Neural progenitor cell (in vitro differentiated cells): ENCODE results near the gene SELENBP1. TPM values are rescaled to one million over a fixed set of nuclear protein-coding genes. Genes with fewer than 3 reads are reported as not detected.
A peak's percentile ranks its signal among the peaks of the same experiment; 100 is the strongest.

Experiments
- DNase-seq: peaks from one replicate; pipeline ENCODE4 v3.0.0-alpha.2; 2016; ENCODE audit warnings: low spot score
- H2AFZ ChIP-seq: fragments of 200-600 bp; sonication (generic); replicated peaks from 2 replicates; pipeline ENCODE4 v1.6.1; 2016; ENCODE audit warnings: antibody characterized with exemption
- H3F3A ChIP-seq: fragments of 200-600 bp; sonication (generic); 2 replicates; pipeline ENCODE4 v1.6.1; 2016; ENCODE audit warnings: antibody characterized with exemption, low read depth
- H3K27ac ChIP-seq: fragments of 200-600 bp; sonication (generic); 2 replicates; pipeline ENCODE4 v1.5.1; 2016; ENCODE audit warnings: mild to moderate bottlenecking
- H3K27me3 ChIP-seq: fragments of 200-600 bp; sonication (generic); 2 replicates; pipeline ENCODE4 v1.6.1; 2016; ENCODE audit warnings: mild to moderate bottlenecking, moderate library complexity
- H3K36me3 ChIP-seq: fragments of 200-600 bp; sonication (generic); 2 replicates; pipeline ENCODE4 v1.5.1; 2016
- H3K4me1 ChIP-seq: fragments of 200-600 bp; sonication (generic); 2 replicates; pipeline ENCODE4 v1.6.1; 2016; ENCODE audit warnings: mixed run types
- H3K4me2 ChIP-seq: fragments of 200-600 bp; sonication (generic); 2 replicates; pipeline ENCODE4 v1.6.1; 2016
- H3K4me3 ChIP-seq: fragments of 200-600 bp; sonication (generic); 2 replicates; pipeline ENCODE4 v1.5.1; 2016
- H3K79me2 ChIP-seq: fragments of 200-600 bp; sonication (generic); 2 replicates; pipeline ENCODE4 v1.6.1; 2016; ENCODE audit warnings: low read depth
- H3K9ac ChIP-seq: fragments of 200-600 bp; sonication (generic); 2 replicates; pipeline ENCODE4 v1.6.1; 2016
- H3K9me3 ChIP-seq: fragments of 200-600 bp; sonication (generic); 2 replicates; pipeline ENCODE4 v1.5.1; 2016; ENCODE audit warnings: low read depth
- H4K20me1 ChIP-seq: fragments of 200-600 bp; sonication (generic); 2 replicates; pipeline ENCODE4 v1.6.1; 2016; ENCODE audit warnings: low read depth
- H3K27ac Mint-ChIP-seq: 3 replicates; pipeline ENCODE4 v1.8.0; 2021; ENCODE audit warnings: mixed read lengths
- H3K27me3 Mint-ChIP-seq: 2 replicates; pipeline ENCODE4 v1.8.0; 2022; ENCODE audit warnings: low read depth, mild to moderate bottlenecking, inconsistent platforms, moderate library complexity, mixed read lengths; ENCODE audit not compliant: insufficient read depth
- H3K36me3 Mint-ChIP-seq: 3 replicates; pipeline ENCODE4 v1.8.0; 2021; ENCODE audit warnings: mixed read lengths
- H3K4me1 Mint-ChIP-seq: 3 replicates; pipeline ENCODE4 v1.8.0; 2021; ENCODE audit warnings: mixed read lengths
- H3K4me3 Mint-ChIP-seq: 3 replicates; pipeline ENCODE4 v1.8.0; 2021; ENCODE audit warnings: mild to moderate bottlenecking, moderate library complexity, mixed read lengths
- H3K9me3 Mint-ChIP-seq: 3 replicates; pipeline ENCODE4 v1.8.0; 2020; ENCODE audit warnings: mixed read lengths
- EZH2 ChIP-seq: fragments of 200-600 bp; sonication (generic); IDR thresholded peaks from 2 replicates; pipeline ENCODE4 v1.6.1; 2017; ENCODE audit warnings: antibody characterized with exemption, mild to moderate bottlenecking, moderate library complexity
- EZH2phosphoT487 ChIP-seq: fragments of 200-600 bp; sonication (generic); IDR thresholded peaks from 2 replicates; pipeline ENCODE4 v1.6.1; 2017; ENCODE audit warnings: antibody characterized with exemption
- total RNA-seq: library from RNA; depleted of rRNA; stranded (reverse); fragments of >200 nt; gene quantifications from 2 replicates; pipeline ENCODE4 v1.2.3, GENCODE V29; 2015; ENCODE audit warnings: low replicate concordance
- TF ChIP-seq, protein P1 (sequence below): fragments of 200-600 bp; sonication (generic); IDR thresholded peaks from 2 replicates; pipeline ENCODE4 v1.5.1; 2017; ENCODE audit warnings: antibody characterized with exemption, mild to moderate bottlenecking

SELENBP1 gene
- total RNA-seq, 1 donor from 2014 or later = 38.5 TPM

DNA sequence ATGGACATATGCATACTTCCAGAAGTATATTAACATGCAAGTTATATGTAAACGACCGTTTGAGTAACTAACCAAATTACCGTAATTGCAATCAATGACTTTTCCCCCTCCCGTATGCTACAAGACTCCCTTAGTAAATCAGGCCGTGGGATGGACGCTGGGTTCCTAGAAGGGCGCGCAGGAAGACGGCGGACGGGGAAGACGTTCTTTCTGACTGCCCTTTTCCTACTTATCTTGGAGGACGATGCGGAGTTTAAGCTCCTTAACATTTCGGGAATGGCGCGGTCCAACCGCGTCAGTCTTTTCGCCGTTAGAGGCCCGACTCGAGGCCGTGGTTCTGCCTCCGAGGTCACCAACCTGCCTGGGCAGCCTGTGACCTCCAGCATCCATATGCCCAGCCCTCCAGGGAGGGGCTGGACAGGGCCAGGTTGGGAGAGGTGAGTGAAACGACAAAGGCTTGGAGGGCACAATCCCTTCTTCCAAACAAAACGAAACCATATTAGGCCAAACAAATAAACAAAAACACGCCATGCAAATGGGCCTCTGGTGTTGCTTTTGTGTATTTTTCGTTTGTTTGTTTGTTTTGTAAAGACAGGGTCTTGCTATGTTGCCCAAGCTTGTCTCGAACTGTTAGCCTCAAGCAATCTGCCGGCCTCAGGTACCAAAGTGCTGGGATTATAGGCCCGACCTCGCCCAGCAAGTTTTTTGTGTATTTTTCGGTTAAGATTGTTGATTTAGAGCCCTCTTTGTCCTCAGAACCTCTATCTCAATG is 44.4 kb downstream of the SELENBP1 start:
- peak overlapping the region; percentile 92 for H3K4me3 Mint-ChIP-seq
- no peaks in the 10 kb centered on the region for H3K9me3 Mint-ChIP-seq
- DNase-seq = peak; percentile 70
- Histone ChIP-seq H3K36me3 (no peaks in the 10 kb centered on the region), H3K9ac (peak overlapping the region; percentile 49), H3K4me2 (peak overlapping the region; percentile 86), H4K20me1 (no peaks in the 10 kb centered on the region), H3K27me3 (no peaks in the 10 kb centered on the region), H3K4me3 (peak overlapping the region; percentile 64), H3K27ac (peak overlapping the region; percentile 14), H3K4me1 (peaks cover 10% of the 10 kb centered on the region), H3K9me3 (no peaks in the 10 kb centered on the region), H3F3A (peaks cover 14% of the 10 kb centered on the region), H2AFZ (peak overlapping the region; percentile 90), H3K79me2 (peaks cover 29% of the 10 kb centered on the region)
- H3K36me3 Mint-ChIP-seq = peaks cover 5% of the 10 kb centered on the region
- TF ChIP-seq EZH2phosphoT487 (no peak), EZH2 (no peak)
- TF ChIP-seq, protein P1, sequence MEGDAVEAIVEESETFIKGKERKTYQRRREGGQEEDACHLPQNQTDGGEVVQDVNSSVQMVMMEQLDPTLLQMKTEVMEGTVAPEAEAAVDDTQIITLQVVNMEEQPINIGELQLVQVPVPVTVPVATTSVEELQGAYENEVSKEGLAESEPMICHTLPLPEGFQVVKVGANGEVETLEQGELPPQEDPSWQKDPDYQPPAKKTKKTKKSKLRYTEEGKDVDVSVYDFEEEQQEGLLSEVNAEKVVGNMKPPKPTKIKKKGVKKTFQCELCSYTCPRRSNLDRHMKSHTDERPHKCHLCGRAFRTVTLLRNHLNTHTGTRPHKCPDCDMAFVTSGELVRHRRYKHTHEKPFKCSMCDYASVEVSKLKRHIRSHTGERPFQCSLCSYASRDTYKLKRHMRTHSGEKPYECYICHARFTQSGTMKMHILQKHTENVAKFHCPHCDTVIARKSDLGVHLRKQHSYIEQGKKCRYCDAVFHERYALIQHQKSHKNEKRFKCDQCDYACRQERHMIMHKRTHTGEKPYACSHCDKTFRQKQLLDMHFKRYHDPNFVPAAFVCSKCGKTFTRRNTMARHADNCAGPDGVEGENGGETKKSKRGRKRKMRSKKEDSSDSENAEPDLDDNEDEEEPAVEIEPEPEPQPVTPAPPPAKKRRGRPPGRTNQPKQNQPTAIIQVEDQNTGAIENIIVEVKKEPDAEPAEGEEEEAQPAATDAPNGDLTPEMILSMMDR = no peak
- H3K27me3 Mint-ChIP-seq = peaks cover 4% of the 10 kb centered on the region
- H3K27ac Mint-ChIP-seq = peak overlapping the region; percentile 100
- peaks cover 22% of the 10 kb centered on the region for H3K4me1 Mint-ChIP-seq

DNA sequence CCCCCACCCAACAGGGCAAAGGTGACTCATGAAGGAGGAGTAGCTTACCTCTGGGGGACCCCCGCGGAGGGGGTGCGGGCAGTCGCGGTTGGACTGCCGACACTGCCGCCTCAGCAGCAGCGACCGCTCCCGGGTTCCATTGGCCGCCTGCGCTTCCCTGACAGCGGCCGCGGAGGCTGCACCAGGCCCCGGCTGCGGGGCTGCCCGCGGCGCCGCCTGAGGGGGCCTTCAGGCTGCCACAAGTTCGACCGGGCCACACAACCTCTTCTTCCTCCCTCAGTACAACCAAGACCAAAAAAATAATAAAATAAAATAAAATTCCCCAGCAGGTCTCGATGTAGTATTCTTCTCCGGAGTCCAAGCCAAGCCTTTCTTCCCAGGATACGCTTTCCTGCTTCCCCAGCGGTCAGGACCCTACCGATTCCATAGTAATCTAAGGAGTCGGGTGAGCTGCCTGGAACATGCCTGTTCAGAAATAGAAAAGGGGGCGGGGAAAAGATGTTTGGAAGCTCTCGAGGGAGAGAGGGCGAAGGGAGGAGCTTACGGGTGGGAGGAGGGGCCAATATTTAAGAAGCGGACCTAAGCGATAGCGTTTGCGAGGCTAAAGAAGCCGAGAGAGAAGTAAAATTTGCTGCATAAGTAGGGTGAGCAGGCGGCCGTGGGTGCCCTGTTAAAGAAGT is 45.1 kb downstream of the SELENBP1 start, which contains the start of gene PI4KB:
TSS of gene PI4KB (minus strand) at position 194 of the 680 bp plus-strand sequence. CDS start 10,935 bp downstream, outside the sequence.
- Mint-ChIP-seq H3K36me3 (peaks cover 8% of the 10 kb centered on the region), H3K27me3 (peaks cover 4% of the 10 kb centered on the region), H3K4me1 (peaks cover 22% of the 10 kb centered on the region), H3K27ac (peak within 1 kb of the TSS; percentile 100), H3K4me3 (peak within 1 kb of the TSS; percentile 92), H3K9me3 (no peaks in the 10 kb centered on the region)
- no peak for TF ChIP-seq EZH2
- no peak for TF ChIP-seq EZH2phosphoT487
- TF ChIP-seq, protein P1 = no peak
- Histone ChIP-seq H3K9ac (peak within 1 kb of the TSS; percentile 92), H3K27ac (peak within 1 kb of the TSS; percentile 98), H3K36me3 (no peaks in the 10 kb centered on the region), H3K27me3 (no peaks in the 10 kb centered on the region), H3K4me1 (peaks cover 10% of the 10 kb centered on the region), H3K4me2 (peak within 1 kb of the TSS; percentile 86), H4K20me1 (no peaks in the 10 kb centered on the region), H3K79me2 (peaks cover 33% of the 10 kb centered on the region), H3F3A (peaks cover 12% of the 10 kb centered on the region), H3K9me3 (no peaks in the 10 kb centered on the region), H2AFZ (peak within 1 kb of the TSS; percentile 90), H3K4me3 (peak within 1 kb of the TSS; percentile 64)
- peak; percentile 99 for DNase-seq

DNA sequence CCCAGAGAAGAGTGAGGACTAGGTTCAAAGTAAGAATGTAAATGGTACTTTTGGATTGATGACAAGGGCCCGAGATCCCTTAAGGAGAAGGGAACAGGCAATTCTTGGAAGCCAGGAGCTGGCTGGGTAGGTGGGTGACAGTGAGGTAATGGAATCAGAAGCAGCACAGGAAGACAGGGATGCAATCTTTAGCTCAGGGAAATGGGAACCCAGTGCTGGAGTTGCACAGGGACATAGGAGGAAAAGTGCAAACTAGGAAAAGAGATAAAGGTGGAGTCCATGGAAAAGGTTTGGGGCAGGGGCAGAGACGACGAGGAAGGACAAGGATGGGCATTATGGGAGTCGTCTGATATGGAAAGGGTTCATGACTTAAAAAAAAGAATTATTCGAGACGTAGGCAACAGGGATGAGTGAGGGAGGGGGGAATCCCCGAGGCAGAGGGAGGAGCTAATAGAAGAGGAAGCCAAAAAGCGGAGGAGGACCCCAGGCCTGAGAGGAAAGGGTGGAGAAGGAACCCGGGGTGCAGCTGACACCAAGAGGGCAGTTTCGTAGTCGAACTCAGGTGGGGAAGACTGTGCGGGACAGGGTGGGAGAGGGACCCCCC is 45.8 kb downstream of the SELENBP1 start:
- H3K36me3 Mint-ChIP-seq = peaks cover 15% of the 10 kb centered on the region
- Histone ChIP-seq H3K9me3 (no peaks in the 10 kb centered on the region), H3K36me3 (no peaks in the 10 kb centered on the region), H3K4me2 (peak overlapping the region; percentile 86), H3K9ac (peak overlapping the region; percentile 92), H3F3A (peaks cover 11% of the 10 kb centered on the region), H4K20me1 (no peaks in the 10 kb centered on the region), H3K27ac (no peak overlapping the region), H2AFZ (no peak overlapping the region), H3K79me2 (peaks cover 38% of the 10 kb centered on the region), H3K4me1 (peaks cover 10% of the 10 kb centered on the region), H3K4me3 (peak overlapping the region; percentile 64), H3K27me3 (no peaks in the 10 kb centered on the region)
- H3K4me3 Mint-ChIP-seq = peak overlapping the region; percentile 92
- H3K9me3 Mint-ChIP-seq = no peaks in the 10 kb centered on the region
- H3K27ac Mint-ChIP-seq = peak overlapping the region; percentile 94
- DNase-seq = no peak
- TF ChIP-seq, protein P1 = no peak
- TF ChIP-seq EZH2 (no peak), EZH2phosphoT487 (no peak)
- H3K27me3 Mint-ChIP-seq = peaks cover 4% of the 10 kb centered on the region
- H3K4me1 Mint-ChIP-seq = peaks cover 26% of the 10 kb centered on the region
